ENCODE data around the gene P2RX2. TPM values are rescaled to one million over a fixed set of nuclear protein-coding genes. Genes with fewer than 3 reads are reported as not detected.

The P2RX2 gene
- total and polyA plus RNA-seq, 3 donors from 2014 or later = 2.2 to 3.0 (median 2.7) TPM

DNA sequence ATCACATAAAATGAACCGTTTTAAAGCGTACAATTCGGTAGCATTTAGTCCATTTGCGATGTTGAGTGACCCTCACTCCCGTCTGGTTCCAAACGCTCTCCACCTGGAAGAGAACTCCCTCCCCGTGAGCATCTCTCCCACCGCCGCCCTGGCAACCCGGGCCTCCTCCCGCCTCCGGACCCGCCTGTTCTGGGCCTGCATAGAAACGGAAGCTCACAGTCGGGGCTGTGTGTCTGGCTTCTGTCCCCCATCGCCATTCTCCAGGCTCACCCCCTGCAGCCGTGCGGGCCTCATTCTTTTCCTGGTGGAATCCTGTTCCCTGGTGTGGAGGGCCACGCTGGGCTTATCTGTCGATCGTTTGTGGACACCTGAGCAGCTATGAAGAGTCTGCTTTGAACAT, 25.5 kb upstream of the P2RX2 start:
- Histone ChIP-seq H3K4me3 (no peak overlapping the region), H3K9me3 (no peaks in the 10 kb centered on the region), H3K27ac (no peak overlapping the region), H3K36me3 (ENCODE audit: low read depth, missing control alignments) (no peaks in the 10 kb centered on the region), H3K4me1 (no peaks in the 10 kb centered on the region), H3K27me3 (no peaks in the 10 kb centered on the region)
- 70 to 72% methylated on average over 21 of the region's 21 CpGs for WGBS, 2 donors
- no peak for TF ChIP-seq POLR2A (IDR thresholded peaks at IDR 0.05)
- TF ChIP-seq, protein P1, sequence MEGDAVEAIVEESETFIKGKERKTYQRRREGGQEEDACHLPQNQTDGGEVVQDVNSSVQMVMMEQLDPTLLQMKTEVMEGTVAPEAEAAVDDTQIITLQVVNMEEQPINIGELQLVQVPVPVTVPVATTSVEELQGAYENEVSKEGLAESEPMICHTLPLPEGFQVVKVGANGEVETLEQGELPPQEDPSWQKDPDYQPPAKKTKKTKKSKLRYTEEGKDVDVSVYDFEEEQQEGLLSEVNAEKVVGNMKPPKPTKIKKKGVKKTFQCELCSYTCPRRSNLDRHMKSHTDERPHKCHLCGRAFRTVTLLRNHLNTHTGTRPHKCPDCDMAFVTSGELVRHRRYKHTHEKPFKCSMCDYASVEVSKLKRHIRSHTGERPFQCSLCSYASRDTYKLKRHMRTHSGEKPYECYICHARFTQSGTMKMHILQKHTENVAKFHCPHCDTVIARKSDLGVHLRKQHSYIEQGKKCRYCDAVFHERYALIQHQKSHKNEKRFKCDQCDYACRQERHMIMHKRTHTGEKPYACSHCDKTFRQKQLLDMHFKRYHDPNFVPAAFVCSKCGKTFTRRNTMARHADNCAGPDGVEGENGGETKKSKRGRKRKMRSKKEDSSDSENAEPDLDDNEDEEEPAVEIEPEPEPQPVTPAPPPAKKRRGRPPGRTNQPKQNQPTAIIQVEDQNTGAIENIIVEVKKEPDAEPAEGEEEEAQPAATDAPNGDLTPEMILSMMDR (IDR thresholded peaks at IDR 0.05) = no peak
- no peak for DNase-seq
- intact Hi-C loops (cut with DNase I; ENCODE audit: low total_unique reads) = no loop called here

DNA sequence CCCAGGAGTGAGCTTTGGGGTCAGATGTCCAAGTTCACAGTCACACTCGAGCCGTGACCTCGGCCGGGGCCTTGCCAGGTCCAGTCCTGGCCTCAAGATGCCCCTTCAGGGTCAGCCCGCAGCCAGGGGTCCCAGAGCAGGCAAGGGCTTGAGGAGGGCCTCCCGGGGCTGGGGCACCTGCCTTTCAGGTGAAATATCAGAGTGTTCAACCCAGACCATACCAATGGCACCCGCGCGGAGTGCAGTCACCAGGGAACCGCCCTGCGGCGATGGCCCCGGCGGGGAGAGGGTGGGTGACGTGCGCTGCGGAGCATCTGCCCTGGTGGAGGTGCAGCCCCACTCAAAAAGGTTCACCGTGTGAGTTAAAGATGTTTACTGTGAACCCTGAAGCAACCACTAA, 25.1 kb upstream of the P2RX2 start:
- 46 to 65% methylated on average over 12 to 18 of the region's 18 CpGs for WGBS, 2 donors
- intact Hi-C loops (cut with DNase I; ENCODE audit: low total_unique reads) = no loop called here

DNA sequence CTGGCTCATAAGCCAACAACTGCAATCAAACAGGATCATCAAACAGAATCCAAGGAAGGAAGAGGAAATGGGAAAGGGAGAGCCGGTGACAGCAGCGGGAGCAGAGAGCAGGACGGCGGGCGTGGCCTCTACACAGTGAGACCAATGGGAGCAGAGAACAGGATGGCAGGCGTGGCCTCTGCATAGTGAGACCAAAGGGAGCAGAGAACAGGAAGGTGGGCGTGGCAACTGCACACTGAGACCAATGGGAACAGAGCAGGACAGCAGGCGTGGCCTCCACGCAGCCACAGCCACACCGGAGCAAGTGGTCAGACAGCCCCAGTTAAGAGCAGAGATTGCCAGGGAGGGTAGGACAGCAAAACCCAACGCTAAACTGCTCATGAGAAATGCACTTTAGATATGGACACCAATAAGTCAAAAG, 24.6 kb upstream of the P2RX2 start:
- Histone ChIP-seq H3K4me1 (no peaks in the 10 kb centered on the region), H3K27me3 (no peaks in the 10 kb centered on the region), H3K9me3 (no peaks in the 10 kb centered on the region), H3K4me3 (no peak overlapping the region), H3K27ac (no peak overlapping the region), H3K36me3 (ENCODE audit: low read depth, missing control alignments) (no peaks in the 10 kb centered on the region)
- DNase-seq = peak; percentile 89
- WGBS, 2 donors = 17 to 31% methylated on average over 11 of the region's 11 CpGs
- intact Hi-C loops (cut with DNase I; ENCODE audit: low total_unique reads) = no loop called here
- TF ChIP-seq POLR2A (IDR thresholded peaks at IDR 0.05) = no peak
- TF ChIP-seq, protein P1 (IDR thresholded peaks at IDR 0.05) = no peak

More for the DNA sequence above, 25.1 kb upstream of the P2RX2 start:
- no peaks in the 10 kb centered on the region for H3K36me3 ChIP-seq (ENCODE audit: low read depth, missing control alignments)
- no peak for DNase-seq
- H3K9me3 ChIP-seq = no peaks in the 10 kb centered on the region
- H3K27me3 ChIP-seq = no peaks in the 10 kb centered on the region
- H3K4me3 ChIP-seq = no peak overlapping the region
- TF ChIP-seq, protein P1 (IDR thresholded peaks at IDR 0.05) = no peak
- TF ChIP-seq POLR2A (IDR thresholded peaks at IDR 0.05) = no peak
- no peak overlapping the region for H3K27ac ChIP-seq
- H3K4me1 ChIP-seq = no peaks in the 10 kb centered on the region

DNA sequence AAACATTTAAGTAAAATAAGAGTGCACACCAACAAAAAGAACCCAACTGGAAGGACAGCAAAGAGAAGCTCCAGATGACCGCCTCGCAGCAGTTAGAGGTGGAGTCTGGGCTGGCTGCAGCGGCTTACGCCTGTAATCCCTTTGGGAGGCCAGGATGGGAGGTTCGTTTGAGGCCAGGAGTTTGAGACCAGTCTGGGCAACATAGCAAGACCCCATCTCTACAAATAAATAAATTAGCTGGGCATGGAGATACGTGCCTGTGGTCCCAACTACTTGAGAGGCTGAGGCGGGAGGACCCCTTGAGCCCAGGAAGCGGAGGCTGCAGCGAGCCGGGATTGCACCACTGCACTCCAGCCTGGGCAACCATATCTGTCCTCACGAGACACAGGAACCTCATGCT, 23.4 kb upstream of the P2RX2 start:
- WGBS, 2 donors = 76 to 83% methylated on average over 11 of the region's 11 CpGs
- TF ChIP-seq, protein P1 (IDR thresholded peaks at IDR 0.05) = no peak
- TF ChIP-seq POLR2A (IDR thresholded peaks at IDR 0.05) = no peak
- Histone ChIP-seq H3K4me3 (no peak overlapping the region), H3K36me3 (ENCODE audit: low read depth, missing control alignments) (no peaks in the 10 kb centered on the region), H3K9me3 (no peaks in the 10 kb centered on the region), H3K4me1 (no peaks in the 10 kb centered on the region), H3K27ac (no peak overlapping the region), H3K27me3 (no peaks in the 10 kb centered on the region)
- intact Hi-C loops (cut with DNase I; ENCODE audit: low total_unique reads) = no loop called here
- DNase-seq = no peak

DNA sequence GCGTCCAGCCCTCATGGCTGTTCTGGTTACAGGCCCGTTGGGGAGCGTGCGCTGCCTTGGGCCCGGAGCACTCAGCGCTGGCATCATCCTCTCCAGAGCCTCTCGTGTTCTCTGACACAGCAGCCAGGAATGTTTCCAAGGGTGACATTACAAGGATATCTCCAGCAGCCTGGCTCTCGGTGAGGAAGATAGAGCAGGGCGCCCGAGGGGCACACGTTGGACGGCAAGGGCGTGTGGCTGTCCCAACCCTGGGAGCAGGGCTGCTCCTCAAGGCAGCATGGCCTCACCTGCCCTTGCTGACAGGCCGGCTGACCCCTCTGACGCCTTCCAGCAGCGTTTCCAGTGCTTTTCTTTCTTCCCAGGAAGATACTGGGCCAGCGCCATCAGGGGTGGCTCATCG, 22.6 kb upstream of the P2RX2 start:
- Histone ChIP-seq H3K27ac (no peak overlapping the region), H3K36me3 (ENCODE audit: low read depth, missing control alignments) (no peaks in the 10 kb centered on the region), H3K4me3 (no peak overlapping the region), H3K9me3 (no peaks in the 10 kb centered on the region), H3K4me1 (no peaks in the 10 kb centered on the region), H3K27me3 (no peaks in the 10 kb centered on the region)
- no peak for DNase-seq
- 46 to 81% methylated on average over 9 to 18 of the region's 18 CpGs for WGBS, 2 donors
- intact Hi-C loops (cut with DNase I; ENCODE audit: low total_unique reads) = no loop called here
- TF ChIP-seq POLR2A (IDR thresholded peaks at IDR 0.05) = no peak
- TF ChIP-seq, protein P1 (IDR thresholded peaks at IDR 0.05) = no peak
